ENCODE results near the gene PARD3B.

The PARD3B gene

GRCh38 chr2:204643326-204643725 lies 98.1 kb downstream of the PARD3B start:
- H3F3A ChIP-seq (ENCODE audit: insufficient read depth, low read length) = no peaks in the 10 kb centered on the region
- H3K9me3 ChIP-seq (replicated peaks; ENCODE audit: insufficient read depth, low read length) = no peaks in the 10 kb centered on the region
- no peak for DNase-seq
- no peaks in the 10 kb centered on the region for H3K79me2 ChIP-seq (ENCODE audit: low read length)
- H3K36me3 ChIP-seq (replicated peaks; ENCODE audit: insufficient read depth, low read length) = no peaks in the 10 kb centered on the region
- H3K9me2 ChIP-seq (replicated peaks; ENCODE audit: insufficient read depth, low read length) = no peaks in the 10 kb centered on the region
- no peak overlapping the region for H3K4me3 ChIP-seq (ENCODE audit: low read length)
- TF ChIP-seq EZH2phosphoT487 (IDR thresholded peaks at IDR 0.05; ENCODE audit: low read length) (no peak), EZH2 (optimal IDR thresholded peaks at IDR 0.05; ENCODE audit: low read depth, low read length) (no peak), CTCF (IDR thresholded peaks at IDR 0.05; ENCODE audit: low read length) (no peak)
- no peaks in the 10 kb centered on the region for H3K4me1 ChIP-seq (ENCODE audit: low read length)
- H3K27ac ChIP-seq (ENCODE audit: low read length) = no peak overlapping the region
- H2AFZ ChIP-seq (ENCODE audit: low read length) = no peak overlapping the region
- H3K4me2 ChIP-seq (ENCODE audit: low read depth, low read length) = no peak overlapping the region
- H3K27me3 ChIP-seq (replicated peaks; ENCODE audit: insufficient read depth, low read length) = no peaks in the 10 kb centered on the region
- no peaks in the 10 kb centered on the region for H4K20me1 ChIP-seq (ENCODE audit: insufficient read depth, low read length)
- no peak overlapping the region for H3K9ac ChIP-seq (ENCODE audit: low read length)

- H3K9me3 ChIP-seq (replicated peaks; ENCODE audit: insufficient read depth, low read length) = no peaks in the 10 kb centered on the region
- H3K79me2 ChIP-seq (ENCODE audit: low read length) = no peaks in the 10 kb centered on the region
- no peaks in the 10 kb centered on the region for H4K20me1 ChIP-seq (ENCODE audit: insufficient read depth, low read length)
- no peak overlapping the region for H2AFZ ChIP-seq (ENCODE audit: low read length)
- TF ChIP-seq EZH2phosphoT487 (IDR thresholded peaks at IDR 0.05; ENCODE audit: low read length) = no peak
- no peak for TF ChIP-seq EZH2 (optimal IDR thresholded peaks at IDR 0.05; ENCODE audit: low read depth, low read length)
- TF ChIP-seq CTCF (IDR thresholded peaks at IDR 0.05; ENCODE audit: low read length) = no peak
- no peaks in the 10 kb centered on the region for H3K9me2 ChIP-seq (replicated peaks; ENCODE audit: insufficient read depth, low read length)
- H3K9ac ChIP-seq (ENCODE audit: low read length) = no peak overlapping the region
- no peaks in the 10 kb centered on the region for H3K27me3 ChIP-seq (replicated peaks; ENCODE audit: insufficient read depth, low read length)
- no peak for DNase-seq
- no peaks in the 10 kb centered on the region for H3K36me3 ChIP-seq (replicated peaks; ENCODE audit: insufficient read depth, low read length)
- H3K27ac ChIP-seq (ENCODE audit: low read length) = no peak overlapping the region
- H3K4me3 ChIP-seq (ENCODE audit: low read length) = no peak overlapping the region
- no peaks in the 10 kb centered on the region for H3K4me1 ChIP-seq (ENCODE audit: low read length)
- no peak overlapping the region for H3K4me2 ChIP-seq (ENCODE audit: low read depth, low read length)
- no peaks in the 10 kb centered on the region for H3F3A ChIP-seq (ENCODE audit: insufficient read depth, low read length)
Observed at GRCh38 chr2:204645018-204645773, 99.9 kb downstream of the PARD3B start.

GRCh38 chr2:204647626-204648025 lies 102.4 kb downstream of the PARD3B start:
- no peaks in the 10 kb centered on the region for H3F3A ChIP-seq (ENCODE audit: insufficient read depth, low read length)
- H4K20me1 ChIP-seq (ENCODE audit: insufficient read depth, low read length) = no peaks in the 10 kb centered on the region
- TF ChIP-seq EZH2 (optimal IDR thresholded peaks at IDR 0.05; ENCODE audit: low read depth, low read length) = no peak
- no peak for TF ChIP-seq CTCF (IDR thresholded peaks at IDR 0.05; ENCODE audit: low read length)
- TF ChIP-seq EZH2phosphoT487 (IDR thresholded peaks at IDR 0.05; ENCODE audit: low read length) = no peak
- H3K9me3 ChIP-seq (replicated peaks; ENCODE audit: insufficient read depth, low read length) = no peaks in the 10 kb centered on the region
- H3K27me3 ChIP-seq (replicated peaks; ENCODE audit: insufficient read depth, low read length) = no peaks in the 10 kb centered on the region
- H3K36me3 ChIP-seq (replicated peaks; ENCODE audit: insufficient read depth, low read length) = no peaks in the 10 kb centered on the region
- H3K9me2 ChIP-seq (replicated peaks; ENCODE audit: insufficient read depth, low read length) = no peaks in the 10 kb centered on the region
- no peak overlapping the region for H2AFZ ChIP-seq (ENCODE audit: low read length)
- H3K79me2 ChIP-seq (ENCODE audit: low read length) = no peaks in the 10 kb centered on the region
- H3K4me2 ChIP-seq (ENCODE audit: low read depth, low read length) = no peak overlapping the region
- no peak overlapping the region for H3K27ac ChIP-seq (ENCODE audit: low read length)
- no peaks in the 10 kb centered on the region for H3K4me1 ChIP-seq (ENCODE audit: low read length)
- H3K9ac ChIP-seq (ENCODE audit: low read length) = no peak overlapping the region
- no peak for DNase-seq
- no peak overlapping the region for H3K4me3 ChIP-seq (ENCODE audit: low read length)

All from MM.1S (cell line).